ENCODE results near the gene CD6. TPM values are rescaled to one million over a fixed set of nuclear protein-coding genes. Genes with fewer than 3 reads are reported as not detected.

Gene CD6
- total and polyA plus RNA-seq, 7 donors, result under 0.01 to 14.1 (median 0.98) TPM; not detected in 1

- Histone ChIP-seq H3K27ac (no peak overlapping the region), H3K9me3 (no peaks in the 10 kb centered on the region), H3K4me1 (peaks cover 0 to 10% (median 0%) of the 10 kb centered on the region in 4 donors), H3K36me3 (no peaks in the 10 kb centered on the region), H3K27me3 (peaks cover 0 to 11% (median 0%) of the 10 kb centered on the region in 3 donors), H3K4me3 (no peak overlapping the region)
- DNase-seq, result peak; percentile 56
- TF ChIP-seq POLR2A (IDR thresholded peaks at IDR 0.05) (no peak), CTCF (IDR thresholded peaks at IDR 0.05) (no peak), EP300 (IDR thresholded peaks at IDR 0.05) (no peak)
- intact Hi-C loops (cut with DNase I), result no loop called here
- 52 to 71% methylated on average over 27 to 28 of the region's 28 CpGs for WGBS, 2 donors
Observed at GRCh38 chr11:61026121-61027031, 54.9 kb downstream of the CD6 start.

GRCh38 chr11:61027141-61027840 is 55.8 kb downstream of the CD6 start:
- peaks cover 0 to 10% (median 0%) of the 10 kb centered on the region in 4 donors for H3K4me1 ChIP-seq
- no peak overlapping the region for H3K4me3 ChIP-seq
- peak; percentile 47 for DNase-seq
- intact Hi-C loops (cut with DNase I), result no loop called here
- WGBS, 2 donors, result 73 to 84% methylated on average over 17 of the region's 17 CpGs
- no peak overlapping the region for H3K27ac ChIP-seq
- no peaks in the 10 kb centered on the region for H3K36me3 ChIP-seq
- no peaks in the 10 kb centered on the region for H3K9me3 ChIP-seq
- no peak for TF ChIP-seq POLR2AphosphoS5 (IDR thresholded peaks at IDR 0.05)
- TF ChIP-seq EP300 (IDR thresholded peaks at IDR 0.05), result no peak
- TF ChIP-seq POLR2A (IDR thresholded peaks at IDR 0.05), result no peak
- no peak for TF ChIP-seq CTCF (IDR thresholded peaks at IDR 0.05)
- H3K27me3 ChIP-seq, result peaks cover 0 to 2% (median 0%) of the 10 kb centered on the region in 3 donors

GRCh38 chr11:61028135-61028729 is 56.8 kb downstream of the CD6 start:
- WGBS, 2 donors, result 48 to 51% methylated on average over 7 of the region's 7 CpGs
- no peak overlapping the region for H3K4me3 ChIP-seq
- H3K27me3 ChIP-seq, result peaks cover 0 to 2% (median 0%) of the 10 kb centered on the region in 3 donors
- DNase-seq, result peak; percentile 51
- H3K9me3 ChIP-seq, result no peaks in the 10 kb centered on the region
- no peaks in the 10 kb centered on the region for H3K36me3 ChIP-seq
- peaks cover 0 to 10% (median 0%) of the 10 kb centered on the region in 4 donors for H3K4me1 ChIP-seq
- intact Hi-C loops (cut with DNase I), result no loop called here
- H3K27ac ChIP-seq, result no peak overlapping the region
- TF ChIP-seq POLR2A (IDR thresholded peaks at IDR 0.05), result no peak
- no peak for TF ChIP-seq POLR2AphosphoS5 (IDR thresholded peaks at IDR 0.05)
- no peak for TF ChIP-seq CTCF (IDR thresholded peaks at IDR 0.05)
- no peak for TF ChIP-seq EP300 (IDR thresholded peaks at IDR 0.05)

- 97 to 99% methylated on average over 2 of the region's 2 CpGs for WGBS, 2 donors
- Histone ChIP-seq H3K9me3 (no peaks in the 10 kb centered on the region), H3K4me1 (peaks cover 0 to 26% (median 13%) of the 10 kb centered on the region in 4 donors), H3K27ac (no peak overlapping the region), H3K4me3 (no peak overlapping the region), H3K36me3 (no peaks in the 10 kb centered on the region), H3K27me3 (no peaks in the 10 kb centered on the region)
- intact Hi-C loops (cut with DNase I), result no loop called here
- DNase-seq, result peak; percentile 28
- no peak for TF ChIP-seq CTCF (IDR thresholded peaks at IDR 0.05)
- TF ChIP-seq POLR2AphosphoS5 (IDR thresholded peaks at IDR 0.05), result no peak
- no peak for TF ChIP-seq POLR2A (IDR thresholded peaks at IDR 0.05)
- TF ChIP-seq EP300 (IDR thresholded peaks at IDR 0.05), result no peak
Observed at GRCh38 chr11:61032824-61033223, 61.3 kb downstream of the CD6 start.
